Tibial artery (tissue), 4 donors: ENCODE measurements around the gene NOL4L.

Source experiments
- DNase-seq, 2 donors: peaks; one replicate each; pipeline ENCODE4 v3.0.0-alpha.2; 2019
- H3K27ac ChIP-seq, 2 donors: fragments of 200-600 bp; sonication (generic) in 1 of 2; 1 replicate in 1 of 2; 2 replicates in 1 of 2; pipeline ENCODE4 v1.5.1; 2018 to 2019; ENCODE audit warnings: mild to moderate bottlenecking in 1 of 2
- H3K27me3 ChIP-seq, 2 donors: fragments of 200-600 bp; sonication (generic) in 1 of 2; one replicate each; pipeline versions ENCODE4 v1.5.1 to v1.6.0; 2016 to 2019
- H3K36me3 ChIP-seq, 3 donors: fragments of 200-600 bp; sonication (generic) in 2 of 3; one replicate each; pipeline ENCODE4 v1.5.1; 2016 to 2019; ENCODE audit warnings: mild to moderate bottlenecking in 2 of 3
- H3K4me1 ChIP-seq, 4 donors: fragments of 200-600 bp; sonication (generic) in 2 of 4; 1 replicate in 3 of 4; 2 replicates in 1 of 4; pipeline ENCODE4 v1.5.1; 2016 to 2019
- H3K4me3 ChIP-seq, 2 donors: fragments of 200-600 bp; sonication (generic) in 1 of 2; 1 replicate in 1 of 2; 2 replicates in 1 of 2; pipeline ENCODE4 v1.5.1; 2018 to 2019; ENCODE audit warnings: mild to moderate bottlenecking in 2 of 2
- H3K9me3 ChIP-seq, 3 donors: fragments of 200-600 bp; sonication (generic) in 1 of 3; one replicate each; pipeline ENCODE4 v1.5.1; 2016 to 2019
- intact Hi-C: fragments of 100-400 bp; cut with DNase I; formaldehyde crosslinking; loops from one replicate; pipeline ENCODE4 v1.15.0; 2023; ENCODE audit warnings: low total_unique reads
- TF ChIP-seq, protein P1 (sequence below), 2 experiments: fragments of 200-600 bp in 1 of 2; fragments of 450-650 bp in 1 of 2; IDR thresholded peaks; one replicate each; pipeline ENCODE4 v1.5.1; 2017 to 2019; ENCODE audit warnings: antibody characterized with exemption in 2 of 2, mild to moderate bottlenecking in 1 of 2, moderate library complexity in 1 of 2

Gene NOL4L

DNA sequence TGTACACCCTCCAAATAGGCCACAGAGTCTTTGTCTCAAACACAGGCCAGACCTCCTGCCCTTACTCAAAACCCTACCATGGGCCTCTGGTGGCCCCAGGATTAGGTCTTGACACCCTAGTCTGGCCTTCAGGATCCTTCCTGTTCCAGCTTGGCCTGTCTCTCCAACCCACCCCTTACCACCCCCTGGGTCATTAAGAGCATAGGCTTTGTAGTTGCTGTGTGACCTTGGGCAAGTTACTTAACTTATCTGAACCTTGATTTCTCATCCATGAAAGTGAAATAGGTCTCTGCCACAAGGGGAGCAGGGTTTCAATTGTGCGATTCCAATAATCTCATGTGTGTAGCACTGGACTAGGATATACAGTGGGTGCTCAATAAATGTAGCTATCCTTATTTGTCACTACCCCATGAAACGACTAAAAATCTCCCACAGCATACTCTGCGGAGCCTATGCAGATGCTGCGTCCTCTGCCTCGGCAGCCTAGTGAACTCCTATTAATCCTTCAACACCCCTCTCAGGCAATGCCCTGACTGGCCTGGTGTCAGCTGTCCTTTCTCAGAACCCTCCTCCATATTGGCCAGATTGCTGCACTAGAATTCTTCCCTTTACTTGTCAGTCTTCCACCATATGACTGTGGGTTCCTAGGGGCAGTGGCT, 39.7 kb upstream of the NOL4L start:
- Histone ChIP-seq H3K4me1 (peaks cover 0 to 13% (median 11%) of the 10 kb centered on the region in 4 donors), H3K36me3 (no peaks in the 10 kb centered on the region), H3K9me3 (no peaks in the 10 kb centered on the region), H3K4me3 (no peak overlapping the region), H3K27me3 (peaks cover 0 to 31% of the 10 kb centered on the region in 2 donors), H3K27ac (no peak overlapping the region)
- DNase-seq = no peak
- TF ChIP-seq, protein P1, sequence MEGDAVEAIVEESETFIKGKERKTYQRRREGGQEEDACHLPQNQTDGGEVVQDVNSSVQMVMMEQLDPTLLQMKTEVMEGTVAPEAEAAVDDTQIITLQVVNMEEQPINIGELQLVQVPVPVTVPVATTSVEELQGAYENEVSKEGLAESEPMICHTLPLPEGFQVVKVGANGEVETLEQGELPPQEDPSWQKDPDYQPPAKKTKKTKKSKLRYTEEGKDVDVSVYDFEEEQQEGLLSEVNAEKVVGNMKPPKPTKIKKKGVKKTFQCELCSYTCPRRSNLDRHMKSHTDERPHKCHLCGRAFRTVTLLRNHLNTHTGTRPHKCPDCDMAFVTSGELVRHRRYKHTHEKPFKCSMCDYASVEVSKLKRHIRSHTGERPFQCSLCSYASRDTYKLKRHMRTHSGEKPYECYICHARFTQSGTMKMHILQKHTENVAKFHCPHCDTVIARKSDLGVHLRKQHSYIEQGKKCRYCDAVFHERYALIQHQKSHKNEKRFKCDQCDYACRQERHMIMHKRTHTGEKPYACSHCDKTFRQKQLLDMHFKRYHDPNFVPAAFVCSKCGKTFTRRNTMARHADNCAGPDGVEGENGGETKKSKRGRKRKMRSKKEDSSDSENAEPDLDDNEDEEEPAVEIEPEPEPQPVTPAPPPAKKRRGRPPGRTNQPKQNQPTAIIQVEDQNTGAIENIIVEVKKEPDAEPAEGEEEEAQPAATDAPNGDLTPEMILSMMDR (IDR thresholded peaks at IDR 0.05) = no peak
- intact Hi-C loops = no loop called here

DNA sequence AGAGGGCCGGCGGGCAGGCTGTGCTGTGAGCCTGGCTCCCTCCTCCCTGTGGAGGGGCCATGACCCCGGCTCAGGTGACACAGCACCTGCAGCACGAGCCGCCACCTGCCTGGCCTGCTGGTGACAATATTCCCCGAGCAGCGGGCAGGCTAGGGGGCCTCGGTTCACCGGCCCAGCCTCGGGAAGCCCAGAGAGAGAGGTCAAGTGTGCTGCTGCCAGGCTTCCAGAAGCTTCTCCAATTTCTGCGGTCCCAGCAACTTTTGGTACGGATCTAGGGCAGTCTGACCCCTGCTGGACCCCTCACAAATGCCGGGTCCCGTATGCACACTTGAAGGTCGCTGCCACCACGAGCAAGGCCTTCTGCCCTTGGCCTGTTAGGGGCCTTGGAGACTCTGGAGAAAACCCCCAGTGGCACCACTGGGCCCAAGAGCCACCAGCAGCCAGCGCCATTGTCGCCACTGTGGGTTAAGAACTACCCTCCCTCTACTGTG, 38.6 kb upstream of the NOL4L start:
- no peak for DNase-seq
- Histone ChIP-seq H3K4me1 (peaks cover 0 to 13% (median 11%) of the 10 kb centered on the region in 4 donors), H3K36me3 (no peaks in the 10 kb centered on the region), H3K9me3 (no peaks in the 10 kb centered on the region), H3K27me3 (peaks cover 0 to 35% of the 10 kb centered on the region in 2 donors), H3K4me3 (no peak overlapping the region), H3K27ac (no peak overlapping the region)
- intact Hi-C loops = no loop called here
- TF ChIP-seq, protein P1 (IDR thresholded peaks at IDR 0.05) = no peak

DNA sequence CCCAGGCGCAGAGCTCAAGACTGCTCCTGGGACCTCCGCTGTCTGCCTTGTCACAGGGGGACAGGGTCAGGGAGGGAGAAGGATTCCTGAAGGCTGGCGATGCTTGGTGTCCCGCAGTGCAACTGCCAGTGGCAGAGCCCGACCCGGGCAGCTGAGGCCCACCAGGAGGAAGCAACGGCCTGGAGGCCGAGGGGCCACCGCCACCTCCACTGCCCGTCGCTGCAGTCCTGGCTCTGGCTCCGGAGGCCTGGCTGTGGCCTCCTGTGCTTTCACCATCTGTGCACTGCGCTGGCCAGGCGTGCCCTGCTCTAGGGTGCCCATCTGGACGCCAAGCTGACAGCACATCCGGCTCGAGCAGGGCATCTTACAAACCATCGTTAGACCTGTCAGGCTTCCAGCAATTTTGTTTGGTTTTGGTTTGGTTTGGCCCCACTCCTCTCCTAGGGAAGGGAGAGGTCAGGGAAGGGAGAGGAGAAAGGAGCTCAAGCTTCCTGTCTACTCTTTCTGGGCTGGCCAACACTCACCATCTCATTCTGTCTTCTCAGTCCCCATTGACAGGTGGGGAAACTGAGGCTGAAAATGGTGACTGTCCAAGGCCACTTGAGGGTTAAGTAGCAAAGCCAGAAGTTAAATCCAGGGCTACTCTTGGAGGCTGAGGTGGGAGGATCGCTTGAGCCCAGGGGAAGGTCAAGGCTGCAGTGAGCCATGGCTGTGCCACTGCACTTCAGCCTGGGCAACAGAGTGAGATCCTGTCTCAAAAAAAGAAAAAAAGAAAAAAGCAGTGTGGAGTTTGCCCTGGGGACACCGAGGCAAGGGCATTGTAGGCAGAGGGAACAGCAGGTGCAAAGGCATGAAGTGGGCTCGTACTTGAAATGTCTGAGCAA, 37.7 kb upstream of the NOL4L start:
- Histone ChIP-seq H3K27me3 (peaks cover 0 to 31% of the 10 kb centered on the region in 2 donors), H3K36me3 (no peaks in the 10 kb centered on the region), H3K4me3 (no peak overlapping the region), H3K4me1 (peaks cover 0 to 11% (median 10%) of the 10 kb centered on the region in 4 donors), H3K27ac (no peak overlapping the region), H3K9me3 (no peaks in the 10 kb centered on the region)
- TF ChIP-seq, protein P1 (IDR thresholded peaks at IDR 0.05) = no peak
- no peak for DNase-seq
- intact Hi-C loops = no loop called here

DNA sequence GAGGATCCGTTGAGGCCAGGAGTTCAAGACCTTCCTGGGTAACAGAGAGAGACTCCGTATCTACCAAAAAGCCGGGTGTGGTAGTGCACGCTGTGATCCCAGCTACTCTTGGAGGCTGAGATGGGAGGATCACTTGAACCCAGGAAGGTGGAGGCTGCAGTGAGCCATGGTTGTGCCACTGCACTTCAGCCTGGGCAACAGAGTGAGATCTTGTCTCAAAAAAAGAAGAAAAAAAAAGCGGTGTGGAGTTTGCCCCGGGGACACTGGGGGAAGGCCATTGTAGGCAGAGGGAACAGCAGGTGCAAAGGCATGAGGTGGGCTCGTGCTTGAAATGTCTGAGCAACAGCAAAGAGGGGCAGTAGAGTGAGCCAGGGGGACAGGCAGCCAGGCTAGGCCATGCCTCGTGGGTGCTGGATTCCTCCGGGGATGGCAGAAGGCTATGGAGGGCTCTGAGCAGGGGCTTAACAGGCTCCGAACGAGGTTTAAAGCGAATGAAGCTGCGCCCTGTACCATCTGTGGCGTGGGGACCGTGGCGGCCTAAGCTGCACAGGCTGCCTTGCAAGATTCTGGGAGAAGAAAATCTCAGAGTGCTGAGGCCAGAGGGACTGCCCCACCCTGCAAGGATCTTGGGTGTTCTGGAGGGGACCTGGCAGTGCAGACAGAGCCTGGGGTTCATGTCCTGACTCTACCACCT, 36.9 kb upstream of the NOL4L start:
- intact Hi-C loops = no loop called here

More for the DNA sequence above, 36.9 kb upstream of the NOL4L start:
- Histone ChIP-seq H3K27ac (no peak overlapping the region), H3K4me1 (peaks cover 0 to 4% (median 2%) of the 10 kb centered on the region in 4 donors), H3K4me3 (no peak overlapping the region), H3K36me3 (no peaks in the 10 kb centered on the region), H3K9me3 (no peaks in the 10 kb centered on the region), H3K27me3 (peaks cover 0 to 26% of the 10 kb centered on the region in 2 donors)
- DNase-seq = no peak
- TF ChIP-seq, protein P1 (IDR thresholded peaks at IDR 0.05) = no peak
